H1 (cell line): Measurements from ENCODE around the gene GPR65. TPM values are rescaled to one million over a fixed set of nuclear protein-coding genes. Genes with fewer than 3 reads are reported as not detected.

Source experiments
- CTCF ChIA-PET: fragments of 300-600 bp; sonication (Branson Sonifier 250); formaldehyde crosslinking; loops from one replicate; lab custom pipeline; 2021; ENCODE audit not compliant: partially characterized antibody; lab: Charles Lee
- POLR2A ChIA-PET: fragments of 300-600 bp; sonication (Branson Sonifier 250); formaldehyde crosslinking; loops from one replicate; lab custom pipeline; 2021; ENCODE audit warnings: inconsistent platforms; ENCODE audit not compliant: partially characterized antibody; lab: Charles Lee
- DNase-seq, 2 experiments: peaks; one replicate each; pipeline versions ENCODE4 v3.0.0 to v3.0.0-alpha.2; 2010 to 2022; ENCODE audit warnings: low spot score in 2 of 2, low read depth in 1 of 2, mixed read lengths in 1 of 2
- FAIRE-seq: peaks from 2 replicates; lab custom pipeline; 2011; peaks lifted over from hg19 to GRCh38; lab: Jason Lieb, UNC
- H2AFZ ChIP-seq: 2 replicates; pipeline ENCODE4 v1.8.1; 2012; ENCODE audit warnings: low read length, inconsistent platforms
- H2AK5ac ChIP-seq: 2 replicates; pipeline ENCODE4 v1.6.1; 2013; ENCODE audit warnings: low read depth, low read length
- H2BK120ac ChIP-seq: replicated peaks from 2 replicates; pipeline ENCODE3; 2013; ENCODE audit warnings: low read depth, low read length, inconsistent platforms
- H2BK12ac ChIP-seq: 2 replicates; pipeline ENCODE4 v1.6.1; 2013; ENCODE audit warnings: low read depth, low read length
- H2BK15ac ChIP-seq: 2 replicates; pipeline ENCODE4 v1.6.1; 2013; ENCODE audit warnings: low read length
- H2BK20ac ChIP-seq: 2 replicates; pipeline ENCODE4 v1.6.1; 2013; ENCODE audit warnings: low read length
- H2BK5ac ChIP-seq: 2 replicates; pipeline ENCODE4 v1.6.1; 2013; ENCODE audit warnings: low read depth, low read length
- H3K14ac ChIP-seq: 2 replicates; pipeline ENCODE4 v1.6.1; 2013; ENCODE audit warnings: inconsistent platforms; ENCODE audit not compliant: insufficient read length
- H3K18ac ChIP-seq: 2 replicates; pipeline ENCODE4 v1.6.1; 2013; ENCODE audit warnings: low read length; ENCODE audit errors: extremely low read depth
- H3K23ac ChIP-seq: 2 replicates; pipeline ENCODE4 v1.6.1; 2013; ENCODE audit warnings: inconsistent platforms; ENCODE audit not compliant: insufficient read length
- H3K23me2 ChIP-seq: 2 replicates; pipeline ENCODE4 v1.6.1; 2013; ENCODE audit warnings: low read depth, low read length
- H3K27ac ChIP-seq: 2 replicates; pipeline ENCODE4 v1.6.1; 2011; ENCODE audit warnings: low read depth, low read length, inconsistent platforms
- H3K27me3 ChIP-seq, 4 experiments: replicated peaks in 1 of 4; 1 replicate in 1 of 4; 2 replicates in 3 of 4; pipeline versions ENCODE4 v1.6.1 to v1.8.1; 2011 to 2013; ENCODE audit warnings: low read length in 3 of 4, mild to moderate bottlenecking in 3 of 4, inconsistent platforms in 2 of 4, mixed read lengths in 2 of 4, moderate library complexity in 1 of 4; ENCODE audit not compliant: control insufficient read depth in 3 of 4, insufficient read depth in 3 of 4; ENCODE audit errors: extremely low read depth in 1 of 4
- H3K36me3 ChIP-seq, 4 experiments: 2 replicates each; pipeline versions ENCODE4 v1.6.1 to v1.8.1; 2011 to 2013; ENCODE audit warnings: mild to moderate bottlenecking in 4 of 4, low read length in 3 of 4, moderate library complexity in 2 of 4, control low read depth in 1 of 4, inconsistent platforms in 1 of 4; ENCODE audit not compliant: insufficient read depth in 4 of 4, control insufficient read depth in 2 of 4
- H3K4ac ChIP-seq: replicated peaks from 2 replicates; pipeline ENCODE3; 2013; ENCODE audit warnings: low read length, low read depth, mixed read lengths, inconsistent platforms; ENCODE audit not compliant: insufficient read length
- H3K4me1 ChIP-seq, 4 experiments: replicated peaks in 1 of 4; 1 replicate in 1 of 4; 2 replicates in 3 of 4; pipeline versions ENCODE4 v1.6.1 to v1.8.1; 2011 to 2013; ENCODE audit warnings: low read length in 3 of 4, inconsistent platforms in 2 of 4, mixed read lengths in 1 of 4; ENCODE audit not compliant: insufficient read depth in 4 of 4, control insufficient read depth in 3 of 4
- H3K4me2 ChIP-seq, 2 experiments: 2 replicates each; pipeline versions ENCODE4 v1.6.1 to v1.8.1; 2011 to 2013; ENCODE audit warnings: low read depth in 2 of 2, low read length in 2 of 2, control low read depth in 1 of 2, inconsistent platforms in 1 of 2, mild to moderate bottlenecking in 1 of 2; ENCODE audit not compliant: insufficient read depth in 1 of 2
- H3K4me3 ChIP-seq, 4 experiments: fragments of 200-600, 300-600 bp in 1 of 4; sonication (generic), shearing (Covaris generic), sonication (Bioruptor Twin) in 1 of 4; 2 replicates each; pipeline versions ENCODE4 v1.5.1 to v1.8.1; 2011 to 2016; ENCODE audit warnings: low read length in 4 of 4, low read depth in 3 of 4, control low read depth in 2 of 4, inconsistent platforms in 2 of 4, mild to moderate bottlenecking in 2 of 4, mixed read lengths in 1 of 4, moderate library complexity in 1 of 4; ENCODE audit not compliant: insufficient read depth in 2 of 4; ENCODE audit errors: extremely low read depth in 1 of 4
- H3K56ac ChIP-seq: replicated peaks from 2 replicates; pipeline ENCODE3; 2013; ENCODE audit warnings: low read depth, mild to moderate bottlenecking, mixed read lengths, low read length, inconsistent platforms; ENCODE audit not compliant: insufficient read length
- H3K79me1 ChIP-seq: 2 replicates; pipeline ENCODE4 v1.6.1; 2013; ENCODE audit warnings: low read depth, low read length, control low read depth
- H3K79me2 ChIP-seq, 2 experiments: 2 replicates each; pipeline versions ENCODE4 v1.6.1 to v1.8.1; 2012 to 2013; ENCODE audit warnings: low read length in 2 of 2, mild to moderate bottlenecking in 2 of 2, inconsistent platforms in 1 of 2; ENCODE audit not compliant: insufficient read depth in 2 of 2, control insufficient read depth in 1 of 2
- H3K9ac ChIP-seq, 4 experiments: replicated peaks in 1 of 4; 1 replicate in 1 of 4; 2 replicates in 3 of 4; pipeline versions ENCODE4 v1.6.1 to v1.8.1; 2011 to 2013; ENCODE audit warnings: low read depth in 3 of 4, low read length in 3 of 4, control low read depth in 2 of 4, mild to moderate bottlenecking in 2 of 4, moderate library complexity in 2 of 4, inconsistent platforms in 1 of 4; ENCODE audit errors: extremely low read depth in 1 of 4
- H3K9me3 ChIP-seq, 2 experiments: 2 replicates each; pipeline versions ENCODE4 v1.6.1 to v1.8.1; 2012 to 2013; ENCODE audit warnings: mild to moderate bottlenecking in 2 of 2, moderate library complexity in 2 of 2, control low read depth in 1 of 2, inconsistent platforms in 1 of 2, low read depth in 1 of 2, low read length in 1 of 2, mixed read lengths in 1 of 2; ENCODE audit not compliant: insufficient read depth in 2 of 2
- H4K20me1 ChIP-seq, 2 experiments: replicated peaks in 1 of 2; 2 replicates each; pipeline versions ENCODE3 to v1.8.1; 2011 to 2013; ENCODE audit warnings: inconsistent platforms in 2 of 2, low read length in 2 of 2, mild to moderate bottlenecking in 1 of 2; ENCODE audit not compliant: insufficient read depth in 2 of 2, control insufficient read depth in 1 of 2
- H4K5ac ChIP-seq: 2 replicates; pipeline ENCODE4 v1.6.1; 2013; ENCODE audit warnings: low read length, low read depth, mixed read lengths, inconsistent platforms; ENCODE audit not compliant: insufficient read length
- H4K8ac ChIP-seq: 2 replicates; pipeline ENCODE4 v1.8.0; 2013; ENCODE audit warnings: mild to moderate bottlenecking, moderate library complexity, low read length, inconsistent platforms; ENCODE audit not compliant: insufficient read depth; ENCODE audit errors: extremely low read depth
- H4K91ac ChIP-seq: replicated peaks from 2 replicates; pipeline ENCODE3; 2013; ENCODE audit warnings: low read length, mixed read lengths, inconsistent platforms; ENCODE audit not compliant: insufficient read length
- EP300 ChIP-seq, 2 experiments: IDR thresholded peaks; 1 replicate in 1 of 2; 2 replicates in 1 of 2; pipeline ENCODE4 v1.6.1; 2011 to 2012; ENCODE audit warnings: low read depth in 2 of 2, low read length in 2 of 2, mild to moderate bottlenecking in 2 of 2, borderline replicate concordance in 1 of 2, inconsistent platforms in 1 of 2, moderate library complexity in 1 of 2
- HDAC6 ChIP-seq: IDR thresholded peaks from one replicate; pipeline ENCODE4 v1.7.1; 2012; ENCODE audit warnings: low read depth, mild to moderate bottlenecking, inconsistent platforms, low read length, moderate library complexity
- MAFK ChIP-seq: IDR thresholded peaks from 2 replicates; pipeline ENCODE4 v1.6.1; 2012; ENCODE audit warnings: low read depth, mild to moderate bottlenecking, improper control_type of control experiment, low read length
- NRF1 ChIP-seq: IDR thresholded peaks from 2 replicates; pipeline ENCODE4 v1.6.1; 2011; ENCODE audit warnings: mild to moderate bottlenecking, low read depth, low read length, improper control_type of control experiment
- POU5F1 ChIP-seq: IDR thresholded peaks from 2 replicates; pipeline ENCODE4 v1.6.1; 2011; ENCODE audit warnings: low read depth, mild to moderate bottlenecking, low read length, moderate library complexity
- RXRA ChIP-seq: IDR thresholded peaks from 2 replicates; pipeline ENCODE4 v1.6.1; 2011; ENCODE audit warnings: low read depth, mild to moderate bottlenecking, low read length, moderate library complexity; ENCODE audit not compliant: insufficient read depth
- SIN3A ChIP-seq, 2 experiments: IDR thresholded peaks in 1 of 2; conservative IDR thresholded peaks in 1 of 2; 2 replicates each; pipeline ENCODE4 v1.6.1; 2011 to 2012; ENCODE audit warnings: low read length in 2 of 2, improper control_type of control experiment in 1 of 2, low read depth in 1 of 2, mild to moderate bottlenecking in 1 of 2
- SIX5 ChIP-seq: IDR thresholded peaks from 2 replicates; pipeline ENCODE4 v1.6.1; 2011; ENCODE audit warnings: mild to moderate bottlenecking, low read depth, low read length
- SP1 ChIP-seq: IDR thresholded peaks from 2 replicates; pipeline ENCODE4 v1.6.1; 2011; ENCODE audit warnings: low read depth, low read length
- SP2 ChIP-seq: IDR thresholded peaks from 2 replicates; pipeline ENCODE4 v1.6.1; 2012; ENCODE audit warnings: mild to moderate bottlenecking, low read length, inconsistent platforms
- SP4 ChIP-seq: IDR thresholded peaks from 2 replicates; pipeline ENCODE4 v1.6.1; 2012; ENCODE audit warnings: low read length, inconsistent platforms
- SUZ12 ChIP-seq: fragments of 200-600 bp; sonication (generic); IDR thresholded peaks from 2 replicates; pipeline ENCODE4 v1.6.1; 2012; ENCODE audit warnings: mild to moderate bottlenecking, inconsistent platforms, low read length, moderate library complexity, mixed read lengths
- TAF1 ChIP-seq: IDR thresholded peaks from 2 replicates; pipeline ENCODE4 v1.6.1; 2011; ENCODE audit warnings: mild to moderate bottlenecking, low read depth, low read length
- YY1 ChIP-seq: IDR thresholded peaks from 2 replicates; pipeline ENCODE4 v1.6.1; 2011; ENCODE audit warnings: low read depth, mild to moderate bottlenecking, low read length
- WGBS, 2 experiments: shearing (Covaris generic) in 1 of 2; methylation state at CpG; one replicate each; pipeline versions ENCODE4 v1.1.6 to v1.1.7; 2013 to 2015; ENCODE audit warnings: low lambda C conversion rate in 2 of 2, mixed read lengths in 2 of 2, inconsistent platforms in 1 of 2, low coverage in 1 of 2, missing lambda C conversion rate in 1 of 2; ENCODE audit not compliant: insufficient replicate concordance in 2 of 2, insufficient coverage in 1 of 2, insufficient read length in 1 of 2; ENCODE audit errors: extremely low coverage in 1 of 2, missing lambda C conversion rate in 1 of 2; 5-methylcytosine and 5-hydroxymethylcytosine counted together
- polyA plus RNA-seq, 7 experiments: library from polyadenylated mRNA; depleted of rRNA in 3 of 7; stranded (reverse) in 5 of 7; unstranded in 2 of 7; fragments of >200 nt in 5 of 7; fragments of 200-250 nt in 2 of 7; gene quantifications; 1 replicate in 5 of 7; 2 replicates in 1 of 7; 4 replicates in 1 of 7; pipeline versions ENCODE4 v1.2.1 to v1.2.3, GENCODE V29; 2011 to 2013; ENCODE audit warnings: missing spikeins in 2 of 7, mixed read lengths in 2 of 7
- total RNA-seq: library from RNA; stranded (reverse); fragmentation: NEBNext Ultra II Directional; extraction: Animal tissue kit (Norgen Biotek cat#: 25700); gene quantifications from 2 replicates; pipeline ENCODE4 v1.2.1, GENCODE V29; 2021
- TF ChIP-seq, protein P1 (sequence below): IDR thresholded peaks from 2 replicates; pipeline ENCODE4 v1.6.1; 2012; ENCODE audit warnings: inconsistent platforms

The GPR65 gene
- total and polyA plus RNA-seq, 2 of the 8 experiments (the other 6 are each of a cell fraction or from before 2014, with no cell fraction given) = not detected

DNA sequence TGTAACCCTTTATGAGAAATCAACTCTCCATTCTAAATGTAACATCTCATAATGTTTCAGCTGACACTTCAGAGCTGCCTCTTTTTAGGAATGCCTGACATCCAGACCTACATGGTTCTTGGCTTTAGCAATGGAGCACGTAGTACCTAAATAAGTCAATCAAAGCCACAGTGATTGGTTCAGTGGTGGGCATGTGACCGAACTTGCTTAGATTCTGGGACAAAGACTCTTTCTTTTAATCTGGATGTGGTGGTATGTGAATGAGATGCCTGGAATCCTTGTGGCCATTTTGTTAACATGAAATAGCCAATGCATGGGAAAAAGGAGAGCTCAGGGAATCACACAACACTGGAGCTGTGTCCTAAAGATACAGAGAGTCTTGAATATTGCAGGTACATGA lies 11.8 kb downstream of the GPR65 start:
- FAIRE-seq (no peak), DNase-seq (no peak)
- 91% methylated on average over 2 of the region's 2 CpGs; no CpG with 5 or more reads in 1 of the 2 experiments for WGBS, 2 experiments
- H3K36me3 ChIP-seq = no peaks in the 10 kb centered on the region
- H2BK15ac ChIP-seq = no peak overlapping the region
- no peak overlapping the region for H4K5ac ChIP-seq
- POLR2A ChIA-PET = interaction anchor here (1.3 kb wide), 1 partner anchor 20 kb away, joined by 3 read pairs; no protein-coding TSS in a partner anchor
- H2AK5ac ChIP-seq = no peak overlapping the region
- H2BK5ac ChIP-seq = no peak overlapping the region
- TF ChIP-seq, protein P1, sequence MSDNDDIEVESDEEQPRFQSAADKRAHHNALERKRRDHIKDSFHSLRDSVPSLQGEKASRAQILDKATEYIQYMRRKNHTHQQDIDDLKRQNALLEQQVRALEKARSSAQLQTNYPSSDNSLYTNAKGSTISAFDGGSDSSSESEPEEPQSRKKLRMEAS = no peak
- no peak for TF ChIP-seq MAFK
- no peak for TF ChIP-seq HDAC6
- TF ChIP-seq NRF1 = no peak
- no peak for TF ChIP-seq SP1
- no peak for TF ChIP-seq EP300 (IDR thresholded peaks at IDR 0.05; ENCODE audit: borderline replicate concordance in 1 of 2, low read depth in 2 of 2, low read length in 2 of 2)
- no peak for TF ChIP-seq SIX5
- TF ChIP-seq SUZ12 = no peak
- TF ChIP-seq RXRA = no peak
- no peak for TF ChIP-seq SP4
- no peak for TF ChIP-seq YY1
- no peak for TF ChIP-seq POU5F1
- no peak for TF ChIP-seq SP2
- no peak for TF ChIP-seq TAF1
- TF ChIP-seq SIN3A (conservative IDR thresholded peaks at IDR 0.05 in 1 of 2, IDR thresholded peaks at IDR 0.05 in 1 of 2; ENCODE audit: low read depth in 1 of 2, low read length in 2 of 2) = no peak
- TF ChIP-seq, all 59 proteins: peak for 0
- Histone ChIP-seq H3K27ac (no peak overlapping the region), H2BK20ac (no peak overlapping the region), H3K14ac (no peak overlapping the region), H2BK120ac (no peak overlapping the region), H3K4me2 (no peak overlapping the region), H4K91ac (no peak overlapping the region), H3K23me2 (no peaks in the 10 kb centered on the region), H3K9ac (no peak overlapping the region), H4K20me1 (no peaks in the 10 kb centered on the region), H3K9me3 (no peaks in the 10 kb centered on the region), H3K4me3 (no peak overlapping the region), H3K79me1 (no peaks in the 10 kb centered on the region), H3K27me3 (no peaks in the 10 kb centered on the region), H3K79me2 (no peaks in the 10 kb centered on the region), H2BK12ac (no peak overlapping the region), H3K56ac (no peak overlapping the region), H2AFZ (no peak overlapping the region), H3K23ac (no peak overlapping the region), H3K4ac (no peak overlapping the region), H4K8ac (no peak overlapping the region), H3K4me1 (peaks cover 0 to 3% (median 0%) of the 10 kb centered on the region in 4 experiments; a peak in 1 of 7 replicates), H3K18ac (no peak overlapping the region)
- CTCF ChIA-PET = interaction anchor here (1.0 to 8.7 kb wide), 8 partner anchors 71 to 444 kb away, joined by 3 to 79 read pairs (median 4); no protein-coding TSS in a partner anchor
